SH-SY5Y (cell line): ENCODE results near the gene RPS6KA3.

Experiments used
- GATA2 ChIP-seq: IDR thresholded peaks from 2 replicates; pipeline ENCODE4 v1.6.1; 2011; ENCODE audit warnings: mild to moderate bottlenecking, low read depth, low read length
- GATA3 ChIP-seq: IDR thresholded peaks from 2 replicates; pipeline ENCODE4 v1.6.1; 2011; ENCODE audit warnings: low read depth, mild to moderate bottlenecking, low read length, moderate library complexity

DNA sequence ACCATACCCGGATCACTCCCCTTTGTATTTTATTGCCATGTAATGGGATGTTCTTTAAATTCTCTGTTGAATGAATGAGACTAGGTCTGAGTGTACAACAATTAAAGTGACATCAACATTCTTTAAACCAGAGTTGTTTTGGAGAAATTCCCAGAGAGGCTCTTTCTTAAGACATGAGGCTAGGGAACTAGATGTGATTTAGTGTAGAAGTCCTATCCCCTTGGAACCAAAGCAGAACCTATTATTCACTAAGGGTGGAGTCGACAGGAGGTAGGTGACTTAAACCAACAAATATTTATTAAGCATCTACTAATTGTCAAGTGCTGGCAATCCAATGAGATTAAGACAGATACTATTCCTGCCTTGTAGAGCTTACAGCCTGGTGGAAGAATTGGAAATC is 126.7 kb downstream of the RPS6KA3 start:
- TF ChIP-seq GATA3 (no peak), GATA2 (no peak)
